Dendritic cell treated with granulocyte-macrophage colony-stimulating factor and Interleukin-4, amounts not matched to agents 40 ng/mL and 50 ng/mL, for 4 days (primary cell): Measurements from ENCODE around the gene MDK.

Experiments
- H3K27ac Mint-ChIP-seq: one replicate; pipeline ENCODE4 v1.8.0; 2022; ENCODE audit warnings: mild to moderate bottlenecking, mixed read lengths
- H3K27me3 Mint-ChIP-seq: one replicate; pipeline ENCODE4 v1.8.0; 2022; ENCODE audit warnings: mild to moderate bottlenecking, mixed read lengths
- H3K36me3 Mint-ChIP-seq: one replicate; pipeline ENCODE4 v1.8.0; 2022; ENCODE audit warnings: low read depth, mixed read lengths
- H3K4me1 Mint-ChIP-seq: one replicate; pipeline ENCODE4 v1.8.0; 2022; ENCODE audit warnings: low read depth, mixed read lengths
- H3K4me3 Mint-ChIP-seq: one replicate; pipeline ENCODE4 v1.8.0; 2022; ENCODE audit warnings: mild to moderate bottlenecking, moderate library complexity, mixed read lengths
- H3K9me3 Mint-ChIP-seq: one replicate; pipeline ENCODE4 v1.8.0; 2022; ENCODE audit warnings: mixed read lengths
- intact Hi-C: fragments of 100-400 bp; cut with micrococcal nuclease; formaldehyde crosslinking; loops from one replicate; pipeline ENCODE4 v1.15.0; 2022

MDK gene

GRCh38 chr11:46387919-46388618 is 6.6 kb downstream of the MDK start:
- intact Hi-C loops = loop anchor here (2.0 kb wide), 1 partner anchor 229 kb away; the partner anchor contains the start of genes ATG13 and HARBI1
- peaks cover 44% of the 10 kb centered on the region for H3K4me1 Mint-ChIP-seq
- peak overlapping the region; percentile 62 for H3K4me3 Mint-ChIP-seq
- H3K36me3 Mint-ChIP-seq = no peaks in the 10 kb centered on the region
- no peaks in the 10 kb centered on the region for H3K9me3 Mint-ChIP-seq
- peaks cover 85% of the 10 kb centered on the region for H3K27me3 Mint-ChIP-seq
- H3K27ac Mint-ChIP-seq = no peak overlapping the region

- no peak overlapping the region for H3K27ac Mint-ChIP-seq
- H3K27me3 Mint-ChIP-seq = peaks cover 85% of the 10 kb centered on the region
- no peak overlapping the region for H3K4me3 Mint-ChIP-seq
- H3K4me1 Mint-ChIP-seq = peaks cover 51% of the 10 kb centered on the region
- H3K36me3 Mint-ChIP-seq = no peaks in the 10 kb centered on the region
- no peaks in the 10 kb centered on the region for H3K9me3 Mint-ChIP-seq
- intact Hi-C loops = loop anchor here (2.0 kb wide), 1 partner anchor 228 kb away; the partner anchor contains the start of genes ATG13 and HARBI1
Measured at GRCh38 chr11:46388619-46389449, 7.4 kb downstream of the MDK start.

GRCh38 chr11:46389450-46390330 is 8.2 kb downstream of the MDK start:
- intact Hi-C loops = loop anchor here (2.0 to 5.0 kb wide), 2 partner anchors 148 to 227 kb away; partner anchors contain the start of genes ATG13 and HARBI1
- Mint-ChIP-seq H3K27ac (no peak overlapping the region), H3K36me3 (no peaks in the 10 kb centered on the region), H3K4me1 (peaks cover 51% of the 10 kb centered on the region), H3K27me3 (peaks cover 83% of the 10 kb centered on the region), H3K9me3 (no peaks in the 10 kb centered on the region), H3K4me3 (peak overlapping the region; percentile 76)

GRCh38 chr11:46390331-46391171 is 9.1 kb downstream of the MDK start:
- peaks cover 76% of the 10 kb centered on the region for H3K27me3 Mint-ChIP-seq
- intact Hi-C loops = loop anchor here (5.0 kb wide), 1 partner anchor 147 kb away; no protein-coding TSS in a partner anchor
- no peaks in the 10 kb centered on the region for H3K36me3 Mint-ChIP-seq
- H3K4me3 Mint-ChIP-seq = peak overlapping the region; percentile 52
- H3K9me3 Mint-ChIP-seq = no peaks in the 10 kb centered on the region
- H3K4me1 Mint-ChIP-seq = peaks cover 51% of the 10 kb centered on the region
- no peak overlapping the region for H3K27ac Mint-ChIP-seq

- no peak overlapping the region for H3K27ac Mint-ChIP-seq
- no peak overlapping the region for H3K4me3 Mint-ChIP-seq
- intact Hi-C loops = loop anchor here (5.0 kb wide), 1 partner anchor 146 kb away; no protein-coding TSS in a partner anchor
- peaks cover 51% of the 10 kb centered on the region for H3K4me1 Mint-ChIP-seq
- peaks cover 70% of the 10 kb centered on the region for H3K27me3 Mint-ChIP-seq
- H3K36me3 Mint-ChIP-seq = peaks cover 1% of the 10 kb centered on the region
- no peaks in the 10 kb centered on the region for H3K9me3 Mint-ChIP-seq
Measured at GRCh38 chr11:46391186-46391577, 9.7 kb downstream of the MDK start.

- Mint-ChIP-seq H3K4me1 (peaks cover 51% of the 10 kb centered on the region), H3K27me3 (peaks cover 65% of the 10 kb centered on the region), H3K27ac (peak within 1 kb of the TSS; percentile 38), H3K9me3 (no peaks in the 10 kb centered on the region), H3K36me3 (peaks cover 7% of the 10 kb centered on the region), H3K4me3 (peak within 1 kb of the TSS; percentile 92)
- intact Hi-C loops = loop anchor here (5.0 kb wide), 1 partner anchor 146 kb away; no protein-coding TSS in a partner anchor
Measured at GRCh38 chr11:46391578-46392420, 10.3 kb downstream of the MDK start, which contains the start of gene CHRM4. TSS of gene CHRM4 (minus strand) at chr11:46391776. CDS start at chr11:46386557, 5,219 bp downstream.

GRCh38 chr11:46392421-46393230 is 11.2 kb downstream of the MDK start:
- H3K4me3 Mint-ChIP-seq = peak overlapping the region; percentile 92
- peak overlapping the region; percentile 38 for H3K27ac Mint-ChIP-seq
- H3K27me3 Mint-ChIP-seq = peaks cover 58% of the 10 kb centered on the region

GRCh38 chr11:46393231-46393616 is 11.8 kb downstream of the MDK start:
- Mint-ChIP-seq H3K4me1 (peaks cover 40% of the 10 kb centered on the region), H3K4me3 (peak overlapping the region; percentile 92), H3K27ac (no peak overlapping the region), H3K9me3 (no peaks in the 10 kb centered on the region), H3K36me3 (peaks cover 20% of the 10 kb centered on the region), H3K27me3 (peaks cover 53% of the 10 kb centered on the region)
- intact Hi-C loops = loop anchor here (5.0 kb wide), 1 partner anchor 144 kb away; no protein-coding TSS in a partner anchor

More at GRCh38 chr11:46392421-46393230, 11.2 kb downstream of the MDK start:
- Mint-ChIP-seq H3K36me3 (peaks cover 16% of the 10 kb centered on the region), H3K9me3 (no peaks in the 10 kb centered on the region), H3K4me1 (peaks cover 46% of the 10 kb centered on the region)
- intact Hi-C loops = loop anchor here (5.0 kb wide), 1 partner anchor 145 kb away; no protein-coding TSS in a partner anchor

GRCh38 chr11:46393759-46394158 is 12.3 kb downstream of the MDK start:
- peaks cover 48% of the 10 kb centered on the region for H3K27me3 Mint-ChIP-seq
- no peak overlapping the region for H3K4me3 Mint-ChIP-seq
- no peaks in the 10 kb centered on the region for H3K9me3 Mint-ChIP-seq
- H3K4me1 Mint-ChIP-seq = peaks cover 34% of the 10 kb centered on the region
- intact Hi-C loops = loop anchor here (5.0 kb wide), 1 partner anchor 144 kb away; no protein-coding TSS in a partner anchor
- H3K27ac Mint-ChIP-seq = no peak overlapping the region
- H3K36me3 Mint-ChIP-seq = peaks cover 25% of the 10 kb centered on the region

GRCh38 chr11:46397526-46397925 is 16.1 kb downstream of the MDK start:
- H3K4me3 Mint-ChIP-seq = no peak overlapping the region
- no peaks in the 10 kb centered on the region for H3K9me3 Mint-ChIP-seq
- H3K27ac Mint-ChIP-seq = no peak overlapping the region
- H3K27me3 Mint-ChIP-seq = peaks cover 22% of the 10 kb centered on the region
- peaks cover 61% of the 10 kb centered on the region for H3K36me3 Mint-ChIP-seq
- intact Hi-C loops = no loop called here
- peaks cover 13% of the 10 kb centered on the region for H3K4me1 Mint-ChIP-seq
